A172 (cell line): ENCODE results near the gene ANKRD28. TPM values are rescaled to one million over a fixed set of nuclear protein-coding genes. Genes with fewer than 3 reads are reported as not detected.

ENCODE experiments used
- DNase-seq: peaks from one replicate; pipeline ENCODE4 v3.0.0-alpha.2; 2015; ENCODE audit warnings: low spot score
- total RNA-seq: library from RNA; depleted of rRNA; stranded (reverse); fragments of >200 nt; shearing (Covaris generic); gene quantifications from 2 replicates; pipeline ENCODE4 v1.2.3, GENCODE V29; 2014

ANKRD28 gene
- total RNA-seq, 1 experiment from 2014 or later, result 125 TPM

GRCh38 chr3:15664144-15664543 is 133.6 kb downstream of the ANKRD28 start:
- no peak for DNase-seq

- DNase-seq, result no peak
These were observed 137.5 kb downstream of the ANKRD28 start for GRCh38 chr3:15660055-15660935.

GRCh38 chr3:15659254-15659975 is 138.4 kb downstream of the ANKRD28 start:
- no peak for DNase-seq

GRCh38 chr3:15657016-15657415 is 140.8 kb downstream of the ANKRD28 start:
- DNase-seq, result no peak

- no peak for DNase-seq
These were observed 141.4 kb downstream of the ANKRD28 start for GRCh38 chr3:15656342-15656741.

GRCh38 chr3:15654891-15655290 is 142.9 kb downstream of the ANKRD28 start:
- no peak for DNase-seq

- no peak for DNase-seq
These were observed 143.7 kb downstream of the ANKRD28 start for GRCh38 chr3:15654127-15654526.

- DNase-seq, result no peak
These were observed 144.5 kb downstream of the ANKRD28 start for GRCh38 chr3:15653321-15653720.

- DNase-seq, result no peak
These were observed 146.4 kb downstream of the ANKRD28 start for GRCh38 chr3:15651396-15651795.

- DNase-seq, result no peak
These were observed 147.9 kb downstream of the ANKRD28 start for GRCh38 chr3:15649858-15650257.

- DNase-seq, result no peak
These were observed 148.4 kb downstream of the ANKRD28 start for GRCh38 chr3:15649341-15649740.

- DNase-seq, result peak; percentile 97
These were observed 150.1 kb downstream of the ANKRD28 start for GRCh38 chr3:15647611-15648167.

- DNase-seq, result peak; percentile 99
These were observed 150.8 kb downstream of the ANKRD28 start for GRCh38 chr3:15646851-15647511.

GRCh38 chr3:15645740-15646501 is 151.9 kb downstream of the ANKRD28 start:
- peak; percentile 100 for DNase-seq

- DNase-seq, result peak; percentile 72
These were observed 152.5 kb downstream of the ANKRD28 start for GRCh38 chr3:15645246-15645645.

GRCh38 chr3:15638891-15639262 is 158.9 kb downstream of the ANKRD28 start:
- DNase-seq, result no peak

- DNase-seq, result no peak
These were observed 159.4 kb downstream of the ANKRD28 start for GRCh38 chr3:15638193-15638890.

- no peak for DNase-seq
These were observed 160.4 kb downstream of the ANKRD28 start for GRCh38 chr3:15637131-15637951.

GRCh38 chr3:15636028-15636709 is 161.6 kb downstream of the ANKRD28 start:
- peak; percentile 99 for DNase-seq
